GM23338 (cell line): ENCODE results near the gene ATF1. TPM values are rescaled to one million over a fixed set of nuclear protein-coding genes. Genes with fewer than 3 reads are reported as not detected.

Experiments used
- ATAC-seq: fragments of 200-7000 bp; cut with Tn5 transposase; 3 replicates; pipeline ENCODE4 v1.9.1; 2020
- DNase-seq: peaks from one replicate; pipeline ENCODE4 v3.0.0-alpha.2; 2015; ENCODE audit warnings: low spot score
- H2AFZ ChIP-seq: fragments of 200-600 bp; sonication (generic); 2 replicates; pipeline ENCODE4 v1.8.0; 2016; ENCODE audit warnings: antibody characterized with exemption, mild to moderate bottlenecking, moderate library complexity
- H3F3A ChIP-seq: fragments of 200-600 bp; sonication (generic); replicated peaks from 2 replicates; pipeline ENCODE4 v1.8.0; 2017; ENCODE audit warnings: antibody characterized with exemption, mixed run types, low read depth
- H3K27ac ChIP-seq: fragments of 200-600 bp; sonication (generic); 2 replicates; pipeline ENCODE4 v1.6.1; 2016; ENCODE audit warnings: low read depth
- H3K27me3 ChIP-seq: fragments of 200-600 bp; sonication (generic); 2 replicates; pipeline ENCODE4 v1.8.0; 2016; ENCODE audit warnings: mild to moderate bottlenecking, mixed run types, moderate library complexity; ENCODE audit not compliant: insufficient read depth
- H3K36me3 ChIP-seq: fragments of 200-600 bp; sonication (generic); 2 replicates; pipeline ENCODE4 v1.8.0; 2016; ENCODE audit warnings: mild to moderate bottlenecking; ENCODE audit not compliant: insufficient read depth
- H3K4me1 ChIP-seq: fragments of 200-600 bp; sonication (generic); 2 replicates; pipeline ENCODE4 v1.8.0; 2016; ENCODE audit warnings: mild to moderate bottlenecking, moderate library complexity; ENCODE audit not compliant: insufficient read depth
- H3K4me2 ChIP-seq: fragments of 200-600 bp; sonication (generic); 2 replicates; pipeline ENCODE4 v1.7.1; 2017; ENCODE audit warnings: mixed run types
- H3K4me3 ChIP-seq: fragments of 200-600 bp; sonication (generic); 2 replicates; pipeline ENCODE4 v1.6.1; 2016; ENCODE audit warnings: mixed run types
- H3K79me2 ChIP-seq: fragments of 200-600 bp; sonication (generic); replicated peaks from 2 replicates; pipeline ENCODE4 v1.8.0; 2017; ENCODE audit warnings: mild to moderate bottlenecking; ENCODE audit not compliant: insufficient read depth
- H3K9me2 ChIP-seq: fragments of 200-600 bp; sonication (generic); 2 replicates; pipeline ENCODE4 v1.8.0; 2017; ENCODE audit not compliant: insufficient read depth
- H4K20me1 ChIP-seq: fragments of 200-600 bp; sonication (generic); replicated peaks from 2 replicates; pipeline ENCODE4 v1.8.0; 2017; ENCODE audit warnings: mild to moderate bottlenecking; ENCODE audit not compliant: insufficient read depth
- H3K27ac Mint-ChIP-seq: 2 replicates; pipeline ENCODE4 v1.8.0; 2020; ENCODE audit warnings: inconsistent platforms, mild to moderate bottlenecking, moderate library complexity, mixed read lengths
- H3K27me3 Mint-ChIP-seq: 3 replicates; pipeline ENCODE4 v1.8.0; 2022; ENCODE audit warnings: low read depth, mild to moderate bottlenecking, moderate library complexity, mixed read lengths, inconsistent platforms; ENCODE audit not compliant: insufficient read depth, poor library complexity
- H3K36me3 Mint-ChIP-seq: 3 replicates; pipeline ENCODE4 v1.8.0; 2021; ENCODE audit warnings: low read depth, mild to moderate bottlenecking, inconsistent platforms, moderate library complexity, mixed read lengths
- H3K4me1 Mint-ChIP-seq: 3 replicates; pipeline ENCODE4 v1.8.0; 2020; ENCODE audit warnings: mild to moderate bottlenecking, inconsistent platforms, mixed read lengths
- H3K4me3 Mint-ChIP-seq: 3 replicates; pipeline ENCODE4 v1.8.0; 2021; ENCODE audit warnings: moderate library complexity, mild to moderate bottlenecking, inconsistent platforms, mixed read lengths
- H3K9me3 Mint-ChIP-seq: 3 replicates; pipeline ENCODE4 v1.8.0; 2020; ENCODE audit warnings: moderate library complexity, mild to moderate bottlenecking, inconsistent platforms, mixed read lengths
- CREB1 ChIP-seq: fragments of 250-450 bp; sonication (Bioruptor Pico); IDR thresholded peaks from 2 replicates; pipeline ENCODE4 v1.5.0; 2020; ENCODE audit warnings: low read depth, mild to moderate bottlenecking, moderate library complexity
- CTCF ChIP-seq, 2 experiments: fragments of 200-600 bp in 1 of 2; sonication (generic) in 1 of 2; conservative IDR thresholded peaks; 2 replicates each; pipeline versions ENCODE4 v1.5.1 to v1.6.1; 2016 to 2017; ENCODE audit warnings: antibody characterized with exemption in 2 of 2, low read depth in 2 of 2, mild to moderate bottlenecking in 2 of 2, moderate library complexity in 1 of 2
- ETS1 ChIP-seq: IDR thresholded peaks from 2 replicates; pipeline ENCODE4 v1.6.1; 2016; ENCODE audit warnings: antibody characterized with exemption
- EZH2 ChIP-seq: fragments of 200-600 bp; sonication (generic); IDR thresholded peaks from one replicate; pipeline ENCODE4 v1.8.0; 2017; ENCODE audit warnings: antibody characterized with exemption, mild to moderate bottlenecking, low read depth; ENCODE audit not compliant: unreplicated experiment
- EZH2phosphoT487 ChIP-seq: fragments of 200-600 bp; sonication (generic); IDR thresholded peaks from one replicate; pipeline ENCODE4 v1.8.1; 2018; ENCODE audit warnings: antibody characterized with exemption; ENCODE audit not compliant: unreplicated experiment
- JUNB ChIP-seq: IDR thresholded peaks from one replicate; pipeline ENCODE4 v1.6.1; 2016; ENCODE audit warnings: antibody characterized with exemption; ENCODE audit not compliant: unreplicated experiment
- NANOG ChIP-seq: IDR thresholded peaks from 2 replicates; pipeline ENCODE4 v1.6.1; 2016; ENCODE audit warnings: antibody characterized with exemption, borderline replicate concordance
- POLR2AphosphoS5 ChIP-seq: IDR thresholded peaks from 2 replicates; pipeline ENCODE4 v1.6.1; 2016; ENCODE audit warnings: antibody characterized with exemption, low read depth
- REST ChIP-seq: IDR thresholded peaks from one replicate; pipeline ENCODE4 v1.6.1; 2018; ENCODE audit warnings: antibody characterized with exemption; ENCODE audit not compliant: unreplicated experiment
- STAT1 ChIP-seq: IDR thresholded peaks from one replicate; pipeline ENCODE4 v1.6.1; 2016; ENCODE audit warnings: antibody characterized with exemption; ENCODE audit not compliant: unreplicated experiment
- ZNF114 ChIP-seq: fragments of 250-450 bp; sonication (Bioruptor Pico); IDR thresholded peaks from 2 replicates; pipeline ENCODE4 v1.5.0; 2020; ENCODE audit warnings: mild to moderate bottlenecking, moderate library complexity
- ZNF331 ChIP-seq: fragments of 250-450 bp; sonication (Bioruptor Pico); IDR thresholded peaks from 2 replicates; pipeline ENCODE4 v1.5.0; 2020; ENCODE audit warnings: low read depth, mild to moderate bottlenecking, moderate library complexity
- ZNF462 ChIP-seq: fragments of 250-450 bp; sonication (Bioruptor Pico); IDR thresholded peaks from 2 replicates; pipeline ENCODE4 v1.5.0; 2020; ENCODE audit warnings: mild to moderate bottlenecking, moderate library complexity
- polyA plus RNA-seq: library from polyadenylated mRNA; unstranded; fragments of >200 nt; fragmentation: Nextera tagmentation; extraction: Ambion mirVana; gene quantifications from 2 replicates; pipeline ENCODE4 v1.2.1, GENCODE V29; 2016
- total RNA-seq: library from RNA; depleted of rRNA; stranded (reverse); fragments of >200 nt; shearing (Covaris generic); gene quantifications from 2 replicates; pipeline ENCODE4 v1.2.3, GENCODE V29; 2014

The ATF1 gene
- total and polyA plus RNA-seq, 2 experiments from 2014 or later: 17.5 to 22.7 TPM

DNA sequence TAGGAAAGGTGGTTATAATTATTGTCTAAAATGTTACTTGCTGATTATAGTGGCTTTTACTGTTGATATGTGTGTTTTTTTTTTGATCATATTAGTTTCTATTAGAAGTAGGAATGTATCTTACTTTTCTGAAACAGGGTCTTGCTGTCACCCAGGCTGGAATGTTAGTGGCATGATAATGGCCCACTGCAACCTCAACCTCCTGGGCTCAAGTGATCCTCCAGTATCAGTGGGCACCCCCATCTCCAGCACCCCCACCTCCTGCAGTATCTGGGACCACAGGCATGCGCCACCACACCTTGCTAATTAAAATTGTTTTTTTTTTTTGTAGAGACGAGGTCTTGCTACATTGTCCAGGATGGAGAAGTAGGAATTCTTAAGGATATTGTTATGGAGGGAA lies 11.3 kb downstream of the ATF1 start:
- Histone ChIP-seq H3K27ac (no peak overlapping the region), H2AFZ (no peak overlapping the region), H3K4me2 (no peak overlapping the region), H3K4me1 (no peaks in the 10 kb centered on the region), H4K20me1 (peaks cover 14% of the 10 kb centered on the region; the same call in 1 of the 2 replicates), H3K4me3 (no peak overlapping the region), H3K27me3 (no peaks in the 10 kb centered on the region), H3K79me2 (peaks cover 99% of the 10 kb centered on the region), H3K36me3 (no peaks in the 10 kb centered on the region), H3F3A (no peaks in the 10 kb centered on the region), H3K9me2 (no peaks in the 10 kb centered on the region)
- Mint-ChIP-seq H3K4me3 (no peak overlapping the region), H3K4me1 (no peaks in the 10 kb centered on the region), H3K9me3 (no peaks in the 10 kb centered on the region), H3K36me3 (peaks cover 35% of the 10 kb centered on the region), H3K27me3 (no peaks in the 10 kb centered on the region), H3K27ac (no peak overlapping the region)
- ATAC-seq: no peak
- no peak for DNase-seq
- no peak for TF ChIP-seq POLR2AphosphoS5
- TF ChIP-seq EZH2: no peak
- TF ChIP-seq NANOG: no peak
- no peak for TF ChIP-seq STAT1
- no peak for TF ChIP-seq ZNF331 (CRISPR knock-in tag)
- TF ChIP-seq ZNF462 (CRISPR knock-in tag): no peak
- TF ChIP-seq CTCF (conservative IDR thresholded peaks at IDR 0.05; ENCODE audit: low read depth in 2 of 2): no peak
- no peak for TF ChIP-seq CREB1 (CRISPR knock-in tag)
- TF ChIP-seq ETS1: no peak
- TF ChIP-seq JUNB: no peak
- TF ChIP-seq EZH2phosphoT487: no peak
- TF ChIP-seq REST: no peak
- TF ChIP-seq ZNF114 (CRISPR knock-in tag): no peak
